SK-MEL-5 (cell line): Measurements from ENCODE around the gene LINC01488. TPM values are rescaled to one million over a fixed set of nuclear protein-coding genes. Genes with fewer than 3 reads are reported as not detected.

Source experiments
- DNase-seq: peaks from one replicate; pipeline ENCODE4 v3.0.0-alpha.2; 2016; ENCODE audit warnings: low read depth, low spot score
- in situ Hi-C: cut with HindIII; loops from 2 replicates; pipeline ENCODE4 v1.10.0; 2016; ENCODE audit warnings: low sequenced_read_pairs, high pct_unique_total_duplicates, low pct_unique_long_range_greater_than_20kb
- total RNA-seq: library from RNA; depleted of rRNA; stranded (reverse); fragments of >200 nt; shearing (Covaris generic); gene quantifications from 2 replicates; pipeline ENCODE4 v1.2.3, GENCODE V29; 2014

The LINC01488 gene
- total RNA-seq, 1 experiment from 2014 or later: 4.4 TPM

DNA sequence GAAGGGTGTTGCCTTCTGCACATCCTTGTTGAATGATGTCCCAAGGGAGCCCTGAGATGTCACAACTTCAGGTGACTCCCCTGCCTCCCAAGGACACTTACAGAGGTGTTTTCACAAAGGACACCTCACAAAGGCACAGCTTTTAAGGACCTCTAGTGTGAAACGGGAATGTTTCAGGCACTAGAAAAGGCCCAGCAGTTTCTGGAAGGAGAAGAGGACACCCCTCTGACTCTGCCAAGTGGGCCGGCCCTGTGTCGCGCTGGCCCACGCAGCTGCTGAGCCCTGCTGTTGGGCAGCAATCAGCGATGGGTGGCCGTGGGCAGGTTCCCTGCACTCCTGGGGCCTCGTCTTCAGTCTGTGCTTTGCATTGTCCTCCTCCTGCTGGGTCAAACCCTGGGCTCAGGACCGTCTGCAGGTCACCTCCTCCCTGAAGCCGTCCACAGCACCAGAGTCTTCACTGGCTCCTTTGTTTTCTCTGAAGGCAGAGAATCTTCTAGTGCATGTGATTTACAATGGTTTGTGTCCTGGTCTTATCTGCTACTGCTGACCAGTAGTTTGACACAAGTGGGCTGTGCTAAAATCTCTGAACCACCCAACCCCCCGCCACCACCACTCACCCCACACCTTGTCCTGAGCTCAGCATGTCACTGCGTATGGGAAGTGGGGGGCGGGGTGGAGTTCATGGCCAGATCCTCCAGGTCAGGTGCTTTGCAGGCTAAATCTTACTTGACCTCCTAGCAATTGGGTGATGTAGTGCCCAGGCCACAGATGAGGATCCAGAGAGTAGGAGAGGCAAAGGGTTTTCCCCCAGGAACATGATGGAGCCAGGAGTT lies 3.2 kb downstream of the LINC01488 start:
- DNase-seq: no peak
- in situ Hi-C loops: no loop called here

DNA sequence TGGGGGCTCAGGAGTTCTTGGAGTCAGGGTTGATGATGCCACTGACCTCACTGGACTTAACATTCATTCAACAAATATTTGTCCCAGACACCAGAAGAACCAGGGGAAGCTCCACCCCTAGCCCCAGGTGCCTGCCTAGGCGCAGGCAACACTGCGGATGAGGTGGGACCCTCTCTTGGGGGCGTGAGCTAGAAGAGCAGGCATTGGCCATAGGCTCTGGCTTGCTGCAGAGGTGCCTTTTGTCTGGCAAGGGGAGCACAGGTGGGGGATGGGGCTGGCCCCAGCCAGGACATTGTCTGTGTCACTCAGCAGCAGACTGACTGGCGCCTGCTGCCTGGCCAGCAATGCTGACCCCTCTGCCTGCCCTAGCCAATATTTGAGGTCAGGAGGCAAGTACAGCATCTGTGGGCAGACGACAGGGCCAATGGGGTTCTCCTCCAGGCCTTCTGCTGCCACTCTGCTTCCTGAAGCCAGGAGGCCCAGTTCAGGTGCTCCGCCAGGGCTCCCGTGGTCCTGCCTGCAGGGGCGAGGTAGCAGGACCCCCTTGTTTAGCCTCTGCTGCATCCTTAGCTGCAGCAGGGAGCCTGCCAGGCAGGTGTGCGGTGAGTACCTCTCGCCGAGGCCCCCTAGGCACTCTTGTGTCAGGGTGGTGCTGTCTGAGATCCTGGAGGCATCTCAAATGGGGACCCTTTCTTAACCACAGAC lies 4.0 kb downstream of the LINC01488 start:
- in situ Hi-C loops: no loop called here
- DNase-seq: no peak

DNA sequence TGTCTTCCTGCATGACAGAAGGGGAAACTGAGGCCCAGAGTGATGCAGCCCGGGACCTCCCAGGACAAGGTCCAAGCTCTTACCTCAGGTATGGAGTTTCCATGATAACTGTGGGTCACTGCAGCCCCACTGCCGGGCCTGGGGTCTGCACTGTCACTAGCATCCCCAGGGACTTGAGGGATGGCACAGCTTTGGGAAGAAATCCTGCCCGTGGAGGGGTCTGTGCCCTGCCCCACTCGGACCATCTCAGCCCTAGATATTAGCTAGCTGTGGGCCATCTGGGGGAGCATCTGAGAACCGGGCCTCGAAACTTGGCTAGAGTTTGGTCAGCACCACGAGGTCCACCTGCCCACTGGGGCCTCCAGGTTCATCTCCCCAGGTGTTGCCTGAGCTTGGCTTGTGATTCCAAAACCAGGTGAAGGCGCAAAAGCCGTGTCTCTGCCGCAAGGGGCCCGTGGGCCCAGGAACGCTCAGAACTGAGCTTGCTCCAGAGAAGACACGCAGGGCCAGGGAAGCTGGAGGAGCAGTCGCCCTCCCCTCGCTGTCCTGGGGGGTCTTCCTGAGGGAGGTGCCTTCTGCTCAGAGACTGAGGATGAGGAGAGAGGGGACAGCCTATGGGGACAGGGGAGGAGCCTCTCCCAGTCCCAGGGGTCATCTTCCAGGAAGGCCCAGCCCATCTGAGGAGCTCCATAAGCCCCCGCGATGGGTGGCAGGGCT lies 4.8 kb downstream of the LINC01488 start:
- no peak for DNase-seq
- in situ Hi-C loops: no loop called here

DNA sequence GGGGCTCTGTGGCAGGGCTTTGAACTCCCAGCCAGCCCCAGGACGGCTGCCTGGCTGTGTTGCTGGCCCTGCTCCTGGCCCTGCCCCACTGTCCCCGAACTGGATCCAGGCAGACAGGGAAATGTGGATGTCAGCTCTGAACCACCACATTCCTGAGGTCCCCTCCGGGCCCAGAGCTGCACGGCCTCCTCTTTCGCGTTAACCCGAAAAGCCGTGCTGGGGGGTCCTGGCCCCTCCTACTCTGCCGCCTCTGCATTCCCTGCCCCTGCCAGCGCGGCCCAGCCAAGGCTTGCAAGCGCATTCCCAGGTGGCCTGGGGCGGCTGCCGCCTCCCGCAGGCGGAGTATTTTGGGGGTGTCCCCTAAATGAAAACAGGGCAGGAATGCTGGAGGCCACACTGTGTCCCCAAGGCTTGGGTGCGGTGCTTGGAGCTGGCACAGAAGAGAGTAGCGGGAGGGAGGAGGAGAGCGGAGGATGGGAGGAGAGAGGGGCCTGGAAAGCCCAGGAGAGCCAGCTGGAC lies 5.4 kb downstream of the LINC01488 start:
- DNase-seq: no peak
- in situ Hi-C loops: no loop called here

DNA sequence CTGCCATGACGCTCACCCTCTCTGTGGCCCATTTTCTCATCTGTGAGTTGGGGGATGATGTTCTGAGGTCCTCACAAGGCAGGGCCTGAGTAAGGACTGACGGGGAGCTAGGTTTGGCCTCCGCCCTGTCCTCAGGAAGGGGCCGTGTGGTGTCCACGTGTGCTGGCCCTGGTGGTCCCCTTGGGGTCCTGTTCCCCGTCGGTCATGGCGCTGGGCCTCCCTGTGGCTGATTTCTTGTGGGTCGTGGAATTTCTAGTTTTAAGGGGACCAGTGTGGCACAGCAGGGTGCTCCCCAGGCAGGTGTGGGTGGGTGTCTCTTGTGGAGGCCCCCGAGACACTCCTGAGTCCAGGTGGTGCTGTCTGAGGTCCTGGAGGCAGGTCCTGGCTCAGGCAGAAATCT lies 5.9 kb downstream of the LINC01488 start:
- in situ Hi-C loops: no loop called here
- no peak for DNase-seq

DNA sequence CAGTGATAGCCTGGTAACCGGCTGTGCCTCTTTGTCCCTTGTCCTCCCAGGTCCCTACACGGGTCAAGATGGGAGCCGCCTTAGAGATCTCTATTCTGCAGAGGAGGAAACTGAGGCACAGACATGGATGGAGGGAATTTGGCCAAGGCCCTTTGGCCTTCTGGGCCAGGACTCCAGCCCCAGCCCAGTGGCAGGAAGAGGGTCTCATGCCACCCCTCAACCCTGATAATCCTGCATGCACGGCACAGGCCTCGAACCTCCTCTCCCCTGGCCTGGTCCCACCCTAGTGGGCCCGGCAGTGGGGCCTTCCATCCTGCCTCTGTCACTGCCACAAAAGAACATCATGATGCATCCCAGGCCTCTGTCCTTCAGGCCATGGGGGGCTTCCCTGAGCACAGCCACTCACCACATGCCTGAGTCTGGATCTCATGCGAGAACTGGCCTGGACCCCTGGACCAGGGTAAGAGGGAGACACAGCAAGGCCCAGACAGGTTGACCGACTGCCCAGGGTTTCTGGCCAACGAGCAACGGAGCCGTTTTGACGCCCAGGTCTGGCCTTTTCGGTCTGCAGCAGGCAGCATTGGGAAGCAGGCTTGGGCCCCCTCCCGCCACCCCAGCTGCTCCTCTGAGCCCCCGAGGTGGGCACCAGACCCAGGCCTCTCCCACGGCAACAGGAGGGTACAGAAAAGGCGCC lies 6.5 kb downstream of the LINC01488 start:
- no peak for DNase-seq
- in situ Hi-C loops: no loop called here

DNA sequence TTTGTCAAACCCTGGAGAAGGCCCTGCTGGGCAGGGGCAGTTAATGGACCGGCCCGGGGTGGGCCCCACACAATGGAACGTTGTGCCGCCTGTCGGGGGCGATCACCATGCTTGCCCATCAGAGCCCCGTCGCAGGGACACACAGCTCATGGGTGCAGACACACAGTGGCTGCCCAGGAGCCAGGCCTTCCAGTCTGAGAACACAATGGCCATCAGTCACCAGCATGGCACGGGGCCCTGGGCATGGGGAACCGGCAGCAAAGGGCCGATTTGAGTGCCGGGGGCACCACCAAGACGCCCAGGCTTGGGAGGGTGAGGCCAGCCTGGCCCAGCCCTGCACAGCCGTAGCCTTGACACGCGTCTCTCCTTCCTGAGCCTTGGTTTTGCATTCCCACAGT lies 7.1 kb downstream of the LINC01488 start:
- DNase-seq: no peak
- in situ Hi-C loops: no loop called here

DNA sequence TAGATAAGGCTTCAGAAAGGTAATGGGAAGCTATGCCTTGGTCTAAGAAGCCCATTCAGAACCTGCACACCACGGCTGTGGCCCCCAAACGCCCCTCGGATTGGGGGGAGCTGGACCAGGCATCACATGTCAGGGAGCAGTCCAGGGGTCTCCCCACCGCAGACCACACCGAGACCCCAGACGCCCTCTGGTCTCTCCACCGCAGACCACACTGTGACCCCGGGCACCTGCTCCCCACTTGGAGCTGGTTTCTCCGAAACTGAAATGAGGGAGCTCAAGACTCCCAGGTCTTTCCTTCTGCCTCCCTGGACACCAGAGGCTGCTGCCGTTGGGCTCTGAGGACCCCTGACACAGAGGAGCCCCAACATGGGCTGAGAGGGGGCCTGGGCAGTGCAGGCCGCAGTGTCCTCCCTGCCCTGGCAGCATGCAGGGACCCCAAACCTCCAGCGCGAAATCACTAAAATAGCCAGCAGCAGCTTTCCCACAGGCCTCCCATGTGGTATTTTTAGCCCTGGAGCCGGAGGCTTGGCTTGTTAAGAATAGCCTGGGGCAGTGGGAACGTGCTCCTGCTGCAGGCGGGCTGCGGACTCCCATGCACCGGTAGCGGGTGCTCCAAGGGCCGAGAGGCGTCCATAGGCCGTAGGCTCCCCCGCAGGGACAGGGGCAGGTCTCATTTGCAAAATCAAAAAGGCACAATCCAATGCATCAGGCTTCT lies 7.7 kb downstream of the LINC01488 start:
- DNase-seq: no peak
- in situ Hi-C loops: no loop called here

DNA sequence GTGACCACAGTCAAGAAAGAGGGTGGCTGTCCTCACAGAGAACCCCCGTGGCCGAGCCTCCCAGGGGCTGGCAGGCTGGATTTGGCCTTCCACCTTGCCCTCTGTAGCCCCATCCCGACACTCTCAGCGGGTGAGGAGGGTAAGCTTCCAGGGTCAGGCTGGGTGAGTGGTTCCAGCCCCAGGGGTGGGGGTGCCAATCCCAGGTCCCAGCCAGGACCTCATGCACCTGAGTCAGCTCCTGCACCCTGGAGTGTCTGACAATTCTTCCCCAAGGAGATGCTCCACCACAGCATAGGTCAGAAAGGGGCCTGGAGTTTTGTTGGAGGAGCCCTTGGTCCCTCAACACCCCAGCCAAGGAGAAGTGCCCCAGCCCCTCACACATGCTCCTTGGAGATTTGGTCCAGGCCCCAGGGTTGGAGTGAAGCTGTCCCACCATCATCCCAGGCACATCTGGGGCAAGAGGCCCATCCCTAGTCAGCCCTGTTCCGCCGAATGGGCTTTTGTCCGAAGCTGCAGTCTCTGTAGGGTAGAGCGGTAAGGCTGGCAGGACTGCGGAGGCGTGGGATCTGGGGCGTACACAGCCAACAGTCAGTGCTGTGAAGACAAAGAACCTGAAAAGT lies 8.4 kb downstream of the LINC01488 start:
- in situ Hi-C loops: no loop called here

DNA sequence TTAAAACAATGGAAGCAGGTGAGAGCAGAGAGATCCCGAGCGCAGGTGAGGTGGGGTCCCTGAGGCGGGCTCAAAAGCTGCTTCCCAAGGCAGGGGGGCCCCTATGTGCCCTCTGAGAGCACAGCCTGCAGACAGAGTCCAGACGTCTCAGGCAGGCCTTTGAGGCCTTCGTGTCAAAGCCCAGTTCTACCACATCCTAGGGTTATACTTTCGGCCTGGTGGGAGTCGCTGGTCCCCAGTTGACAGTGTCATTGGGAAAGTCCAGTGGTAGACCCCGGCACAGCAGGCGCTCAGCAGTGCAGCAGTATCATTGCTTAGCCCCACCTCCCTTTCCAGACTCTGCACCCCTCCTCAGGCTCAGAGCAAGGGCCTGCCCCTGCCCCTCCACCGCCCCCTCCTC lies 9.1 kb downstream of the LINC01488 start:
- in situ Hi-C loops: no loop called here
- DNase-seq: no peak

More for the DNA sequence above, 8.4 kb downstream of the LINC01488 start:
- no peak for DNase-seq

DNA sequence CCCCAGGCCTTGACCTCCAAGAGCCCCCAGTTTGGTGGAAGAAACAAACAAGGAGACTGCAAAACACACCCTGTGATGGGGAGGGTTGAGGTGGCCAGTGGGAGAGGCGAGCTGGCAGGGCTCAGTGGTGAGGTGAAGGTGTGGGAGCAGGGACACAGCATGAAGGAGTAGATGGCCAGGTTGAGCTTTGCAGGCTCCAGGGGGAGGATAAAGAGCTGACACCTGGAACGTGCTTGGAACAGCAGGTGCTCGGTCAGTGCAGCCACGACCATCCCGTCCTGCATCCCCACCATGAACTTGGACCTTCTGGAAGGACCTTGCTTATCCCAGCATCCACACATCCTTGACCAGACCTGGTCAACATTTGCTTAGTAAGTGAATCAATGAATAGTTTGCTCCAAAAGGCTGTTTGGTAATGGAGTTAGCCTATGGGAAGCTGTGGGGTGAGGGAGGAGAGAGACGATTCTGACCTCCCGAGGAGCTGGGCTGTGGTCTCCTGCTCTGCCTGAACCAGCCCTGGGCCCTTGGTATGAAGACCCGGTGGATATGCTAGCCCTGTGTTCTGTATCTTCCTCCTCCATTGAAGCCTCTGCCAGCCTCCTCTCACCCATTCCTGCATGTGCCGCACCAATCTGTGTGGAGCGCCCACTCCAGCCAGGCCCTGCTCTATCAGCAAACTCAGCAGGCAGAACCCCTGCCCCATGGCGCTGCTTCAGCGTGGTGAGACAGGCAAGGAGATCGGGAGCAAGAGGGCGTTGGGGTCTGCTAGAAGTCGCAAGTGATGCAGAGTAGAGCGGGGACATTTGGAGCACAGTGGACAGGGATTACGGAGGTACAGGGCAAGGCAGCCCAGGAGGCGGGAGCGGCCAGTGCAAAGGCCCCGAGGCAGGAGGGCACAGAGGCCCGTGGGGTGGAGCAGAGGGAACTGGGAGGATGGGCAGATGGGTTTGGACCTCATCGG lies 9.9 kb downstream of the LINC01488 start:
- in situ Hi-C loops: no loop called here
- DNase-seq: no peak

DNA sequence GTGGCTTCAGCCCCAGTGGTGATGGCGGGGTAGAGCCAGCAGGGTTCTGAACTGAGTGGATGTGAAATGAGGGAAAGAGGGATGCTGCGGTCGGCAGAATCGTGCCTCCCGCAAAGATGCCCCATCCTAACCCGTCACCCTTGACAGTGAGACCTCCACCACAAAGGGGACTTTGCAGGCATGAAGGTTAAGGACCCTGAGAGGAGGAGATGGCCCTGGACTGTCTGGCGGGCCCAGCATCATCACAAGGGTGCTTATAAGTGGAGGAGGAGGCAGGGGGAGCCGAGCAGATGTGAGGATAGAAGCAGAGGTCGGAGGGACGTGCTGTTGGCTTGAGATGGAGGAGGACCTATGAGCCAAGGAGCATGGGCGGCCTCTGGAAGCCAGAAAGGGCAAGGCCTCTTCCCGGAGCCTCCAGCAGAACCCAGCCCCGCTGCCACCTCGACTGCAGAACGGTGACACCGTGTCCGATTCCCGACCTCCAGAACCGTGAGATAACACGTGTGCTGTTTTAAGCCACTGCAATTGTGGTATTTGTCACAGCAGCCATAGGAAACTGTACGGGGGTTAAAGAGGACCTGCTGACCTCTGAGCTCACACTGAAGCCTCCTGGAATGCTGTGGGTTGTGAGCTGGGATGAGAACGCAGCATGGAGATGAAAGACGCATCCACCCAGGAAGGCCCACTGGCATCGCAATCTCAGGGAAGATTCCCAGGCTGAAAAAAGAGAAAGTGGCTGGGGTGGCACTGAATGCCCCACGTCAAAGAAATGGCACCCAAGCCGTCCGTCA lies 10.9 kb downstream of the LINC01488 start:
- in situ Hi-C loops: no loop called here
- DNase-seq: no peak

DNA sequence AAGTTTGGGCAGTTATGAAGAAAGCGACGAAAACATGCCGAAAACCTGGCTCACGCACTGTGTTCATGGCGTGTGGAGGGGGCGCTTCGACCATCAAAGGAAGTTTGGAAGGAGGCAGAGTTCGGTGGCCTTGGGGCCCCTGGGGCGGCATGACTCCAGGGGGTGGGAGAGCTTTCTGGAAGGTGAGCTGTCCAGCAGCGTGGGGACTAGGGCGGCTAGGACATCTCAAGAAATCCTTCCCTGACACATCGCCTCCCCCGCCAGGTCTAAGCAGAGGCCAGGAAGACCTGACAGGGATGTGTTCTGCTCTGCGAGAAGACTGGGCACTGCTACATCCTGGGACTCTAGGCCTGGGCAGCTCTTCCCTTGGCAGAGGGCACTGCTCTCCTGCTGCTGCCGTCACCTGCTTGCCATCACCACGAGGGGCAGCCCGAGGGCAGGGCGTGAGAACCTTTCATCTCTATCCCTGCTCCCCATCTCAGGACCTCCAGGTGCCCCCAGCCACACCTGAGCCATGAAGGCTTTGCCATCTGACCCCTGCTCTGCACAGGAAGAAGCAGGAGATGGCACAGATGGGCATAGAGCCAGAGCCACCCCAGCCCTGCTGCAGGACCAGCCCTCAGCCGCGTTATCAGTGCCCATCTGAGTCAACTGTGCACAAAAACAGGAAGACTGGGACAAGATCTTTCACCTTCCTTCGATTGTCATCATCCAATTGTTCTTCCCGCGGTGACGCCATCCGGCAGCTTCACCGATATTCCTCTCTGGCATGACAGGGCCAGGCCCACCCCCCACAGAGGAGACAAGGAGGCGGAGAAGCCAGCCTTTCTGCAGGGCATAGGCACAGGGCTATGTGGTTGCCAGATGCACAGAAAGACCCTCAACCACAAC lies 12.7 kb downstream of the LINC01488 start:
- in situ Hi-C loops: no loop called here
- no peak for DNase-seq

DNA sequence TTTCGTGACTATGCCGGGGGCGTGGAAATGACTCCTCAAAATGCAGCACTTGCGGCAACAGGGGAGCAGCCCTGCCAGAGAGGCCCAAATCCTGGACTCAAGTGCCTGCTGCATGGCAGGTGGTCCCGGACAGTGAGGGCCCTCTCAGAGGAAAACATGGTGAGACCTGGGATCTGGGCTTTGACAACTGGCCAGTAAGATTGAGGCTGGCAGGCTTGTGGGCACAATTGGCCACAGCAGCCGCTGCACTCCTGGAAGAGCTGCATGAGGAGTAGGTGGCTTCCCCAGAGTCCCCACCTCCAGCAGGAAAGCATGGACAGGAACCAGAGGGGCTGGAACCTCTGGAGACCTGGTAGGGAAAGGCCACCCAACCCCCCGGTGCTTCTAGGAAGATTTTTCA lies 13.4 kb downstream of the LINC01488 start:
- no peak for DNase-seq
- in situ Hi-C loops: no loop called here
